A549 (cell line): ENCODE measurements around the gene SERPINE1.
A peak's percentile ranks its signal among the peaks of the same experiment; 100 is the strongest.

ENCODE experiments used
- CHD2 ChIP-seq: fragments of 150-350 bp; IDR thresholded peaks from 2 replicates; pipeline ENCODE4 v1.6.1; 2014; ENCODE audit warnings: low read length; ENCODE audit not compliant: partially characterized antibody
- RFX5 ChIP-seq: fragments of 450-650 bp; IDR thresholded peaks from 2 replicates; pipeline ENCODE4 v1.7.1; 2014; ENCODE audit warnings: antibody characterized with exemption, mild to moderate bottlenecking, moderate library complexity

DNA sequence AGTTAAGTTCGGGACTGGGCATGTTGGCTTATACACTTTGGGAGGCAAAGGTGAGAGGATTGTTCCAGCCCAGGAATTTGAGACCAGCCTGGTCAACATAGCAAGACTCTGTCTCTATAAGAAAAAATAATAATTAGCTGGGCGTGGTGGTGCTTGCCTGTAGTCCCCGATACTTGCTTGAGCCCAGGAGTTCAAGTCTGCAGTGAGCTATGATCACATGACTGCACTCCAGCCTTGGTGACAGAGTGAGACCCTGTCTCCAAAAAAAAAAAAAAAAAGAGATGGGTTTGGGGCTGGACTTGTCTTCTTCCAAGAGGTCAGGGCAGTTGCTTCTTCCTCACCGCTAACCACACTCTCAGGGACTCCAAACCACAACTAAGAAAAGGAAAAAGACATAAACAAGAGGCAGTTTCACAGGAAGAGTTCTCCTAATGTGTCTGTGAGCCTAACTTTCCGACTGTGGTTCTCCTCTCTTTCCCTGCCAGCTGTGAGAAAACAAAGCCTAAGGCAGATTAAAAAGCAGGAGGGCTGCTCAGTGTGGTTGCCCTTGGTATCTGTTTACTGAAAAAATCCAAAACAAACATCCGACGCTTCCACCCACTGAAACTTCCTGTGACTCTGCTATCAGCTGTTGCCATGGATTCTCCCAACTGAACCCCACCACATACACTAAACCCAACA is 2.4 kb upstream of the SERPINE1 start:
- TF ChIP-seq CHD2 (no peak), RFX5 (peak; percentile 81)
